Limb (tissue), 2 donors: Measurements from ENCODE around the gene RUVBL2.
A peak's percentile ranks its signal among the peaks of the same experiment; 100 is the strongest.
"Not testable (repeated sequence)": the region's sequence is repeated elsewhere in the genome, so short reads cannot be mapped to it uniquely, and the experiment has no call there.

Experiments
- DNase-seq, 2 donors: peaks; one replicate each; pipeline ENCODE4 v3.0.0-alpha.2; 2016; ENCODE audit errors: extremely low spot score in 2 of 2

Gene RUVBL2

DNA sequence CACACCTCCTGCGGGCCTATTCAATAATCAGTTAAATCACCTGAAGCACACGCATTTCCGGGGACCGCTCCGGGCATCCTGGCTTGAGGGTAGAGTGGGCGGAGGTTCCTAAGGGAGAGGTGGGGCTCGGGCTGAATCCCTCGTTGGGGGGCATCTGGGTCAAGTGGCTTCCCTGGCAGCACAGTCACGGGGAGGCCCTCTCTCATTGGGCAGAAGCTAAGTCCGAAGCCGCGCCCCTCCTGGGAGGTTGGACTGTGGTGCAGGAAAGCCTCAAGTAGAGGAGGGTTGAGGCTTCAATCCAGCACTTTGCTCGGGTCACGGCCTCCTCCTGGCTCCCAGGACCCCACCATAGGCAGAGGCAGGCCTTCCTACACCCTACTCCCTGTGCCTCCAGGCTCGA, 49.9 kb downstream of the RUVBL2 start, which contains the start of gene CGB5:
TSS of gene CGB5 (plus strand) at position 301 of the 400 bp plus-strand sequence. CDS start 362 bp downstream, outside the sequence.
- DNase-seq = not testable (repeated sequence)

DNA sequence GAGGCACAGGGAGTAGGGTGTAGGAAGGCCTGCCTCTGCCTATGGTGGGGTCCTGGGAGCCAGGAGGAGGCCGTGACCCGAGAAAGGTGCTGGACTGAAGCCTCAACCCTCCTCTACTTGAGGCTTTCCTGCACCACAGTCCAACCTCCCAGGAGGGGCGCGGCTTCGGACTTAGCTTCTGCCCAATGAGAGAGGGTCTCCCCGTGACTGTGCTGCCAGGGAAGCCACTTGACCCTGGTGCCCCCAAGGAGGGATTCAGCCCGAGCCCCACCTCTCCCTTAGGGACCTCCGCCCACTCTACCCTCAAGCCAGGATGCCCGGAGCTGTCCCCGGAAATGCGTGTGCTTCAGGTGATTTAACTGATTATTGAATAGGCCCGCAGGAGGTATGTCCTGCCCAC, 55.3 kb downstream of the RUVBL2 start, which contains the start of gene CGB8:
TSS of gene CGB8 (minus strand) at position 101 of the 400 bp plus-strand sequence. CDS start 372 bp downstream, outside the sequence.
- DNase-seq = not testable (repeated sequence)

DNA sequence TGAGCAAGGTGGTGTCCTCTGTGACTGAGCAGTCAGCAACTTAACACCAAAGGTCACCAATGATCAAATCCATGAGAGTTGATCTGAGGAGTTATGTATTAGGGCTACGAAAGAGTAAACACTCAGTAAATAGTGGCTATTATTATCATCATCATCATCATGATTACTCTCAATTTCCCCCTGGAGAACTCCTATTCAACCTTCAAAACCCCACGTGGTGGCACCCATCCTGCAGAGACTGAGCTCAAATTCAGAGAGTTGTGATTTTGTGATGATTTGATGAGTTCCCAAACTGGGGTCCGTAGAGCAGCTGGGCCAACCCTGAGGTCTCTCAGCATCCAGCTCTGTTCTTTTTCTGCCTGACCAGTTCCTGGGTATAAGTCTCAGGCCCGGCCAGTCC, 56.1 kb downstream of the RUVBL2 start:
- DNase-seq = not testable (repeated sequence)

DNA sequence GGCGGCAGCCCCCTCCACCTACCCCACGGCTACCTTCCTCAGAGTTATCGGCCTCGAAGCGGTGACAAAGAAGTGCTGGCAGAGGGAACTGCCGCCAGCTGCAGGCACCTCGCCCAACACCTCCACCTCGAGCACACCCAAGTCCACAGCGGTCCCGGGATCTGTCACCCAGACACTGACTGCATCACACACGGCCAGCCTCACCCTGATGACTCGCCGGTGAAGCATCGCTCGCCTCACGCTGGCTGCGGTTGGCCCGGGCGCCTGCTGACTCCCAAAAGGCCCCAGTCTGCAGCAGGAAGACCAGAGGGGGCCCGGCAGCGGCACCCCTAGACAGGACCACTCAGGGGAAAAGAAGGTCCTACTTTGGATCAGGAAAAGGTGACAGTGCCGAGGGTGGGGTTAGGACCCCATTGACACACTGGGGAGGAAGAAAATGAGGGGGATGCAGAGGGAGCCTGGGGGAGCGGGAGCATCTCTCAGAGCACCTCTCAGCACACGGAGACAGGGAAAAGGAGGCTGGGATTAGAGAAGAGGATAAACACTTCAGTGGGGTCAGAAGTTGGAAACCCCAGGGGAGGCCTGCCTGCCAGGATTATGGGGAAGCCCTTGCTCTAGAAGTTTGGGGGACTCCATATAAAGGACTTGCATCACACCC, 56.8 kb downstream of the RUVBL2 start:
- DNase-seq = not testable (repeated sequence)

DNA sequence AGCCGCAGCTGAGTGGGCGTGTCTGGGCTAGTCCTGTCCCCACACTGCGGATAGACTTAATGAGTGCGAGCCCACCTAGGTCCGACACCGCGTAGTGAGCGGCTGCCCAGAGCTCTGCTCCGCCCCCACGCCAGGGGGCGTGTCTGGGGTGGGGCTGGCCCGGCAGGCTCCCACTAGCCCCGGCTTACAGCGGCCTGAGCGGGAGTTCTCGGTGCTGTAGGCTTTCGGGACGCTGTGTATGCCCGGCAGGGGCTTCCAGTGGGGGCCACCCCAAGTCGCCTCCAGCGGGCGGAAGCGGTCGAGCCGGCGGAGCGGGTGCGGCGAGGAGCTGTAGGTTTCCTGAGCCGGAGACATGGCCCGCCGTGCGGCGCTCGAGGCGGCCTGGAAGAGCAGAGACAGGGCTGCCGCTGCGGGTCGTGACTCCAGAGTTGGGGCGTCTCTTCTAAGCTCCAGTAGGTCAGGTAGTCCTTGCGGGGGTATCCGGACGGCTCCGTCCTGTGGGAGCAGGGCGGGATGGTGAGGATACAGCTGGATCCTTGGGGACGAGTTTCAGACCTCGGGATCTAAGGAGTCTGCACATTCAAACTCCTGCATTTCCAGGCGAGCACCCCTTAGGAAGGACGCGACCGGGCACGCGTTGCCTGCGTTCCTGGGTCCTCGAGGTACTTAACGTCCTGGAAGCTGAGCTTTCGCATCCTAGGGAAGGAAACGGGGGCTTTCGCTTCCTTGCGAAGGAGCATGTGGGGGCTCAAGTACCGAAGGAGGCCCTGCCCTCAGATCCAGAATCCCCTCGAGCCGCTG, 62.6 kb downstream of the RUVBL2 start:
- DNase-seq = peak in 1 of 2 donors; percentile 62

DNA sequence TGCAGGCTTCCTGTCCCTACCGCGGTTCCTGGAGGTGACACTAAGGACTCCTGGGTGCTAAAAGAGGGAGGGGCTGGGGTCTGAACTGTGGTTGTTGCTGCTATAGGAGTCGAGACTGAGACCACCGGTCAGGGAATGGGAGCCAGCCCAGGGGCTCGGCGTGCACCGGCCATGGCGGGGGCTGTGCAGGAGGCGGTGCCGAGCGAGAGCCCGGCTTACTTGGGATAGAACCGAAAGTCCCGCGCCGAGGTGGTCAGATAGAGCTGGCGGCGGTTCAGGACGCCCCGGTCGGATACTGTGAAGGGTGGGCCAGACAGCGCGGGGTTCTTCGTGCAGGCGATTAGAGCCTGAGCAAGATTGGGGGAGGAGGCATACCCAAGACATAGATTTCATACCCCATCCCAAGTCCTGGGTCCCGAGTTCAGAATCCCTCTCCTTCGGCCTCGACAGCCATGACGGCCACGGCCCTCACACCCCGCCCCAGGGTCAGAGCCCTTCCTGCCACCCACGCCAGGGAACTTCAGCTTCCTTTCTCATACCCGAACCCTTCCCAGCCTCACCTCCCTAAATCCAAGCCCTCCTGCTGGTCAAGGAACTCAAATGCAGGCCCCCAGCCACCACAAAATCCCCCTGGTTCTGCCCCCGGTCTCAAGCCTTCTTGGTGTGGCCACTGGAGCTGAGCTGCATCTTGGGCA, 63.4 kb downstream of the RUVBL2 start:
- not testable (repeated sequence) for DNase-seq

DNA sequence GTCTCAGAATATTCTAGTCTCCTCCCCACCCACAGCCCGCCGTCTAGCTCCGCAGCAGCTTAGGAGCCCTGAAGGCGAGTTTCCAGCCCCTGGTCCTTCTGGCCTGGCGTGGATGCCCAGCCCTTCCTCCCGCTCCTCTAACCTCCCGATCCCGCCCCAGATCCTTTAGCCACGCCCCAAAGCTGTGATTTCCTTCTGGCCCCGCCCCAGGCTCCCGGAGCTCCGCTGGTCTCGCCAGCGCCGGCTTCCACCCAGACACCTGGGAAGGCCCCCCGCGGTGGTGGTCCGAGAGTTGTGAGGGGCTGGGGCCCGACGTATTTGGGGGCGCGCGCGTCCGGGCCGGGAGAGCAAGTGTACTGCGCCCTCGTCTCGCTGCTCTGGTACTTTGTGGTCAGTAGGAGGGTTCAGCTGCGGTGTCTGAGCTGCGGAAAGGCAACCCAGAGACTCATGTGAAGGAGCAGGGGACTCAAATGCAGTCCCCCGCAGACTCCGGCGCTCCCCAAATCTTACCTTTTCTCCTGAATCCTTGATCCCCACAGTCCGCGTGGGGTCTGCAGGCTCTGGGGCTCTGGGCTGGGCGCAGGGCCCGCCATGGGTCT, 64.0 kb downstream of the RUVBL2 start, which contains the start of gene CGB7:
TSS of gene CGB7 (minus strand) at position 114 of the 599 bp plus-strand sequence. CDS start 2,374 bp downstream, outside the sequence.
- DNase-seq = peak; percentile 26 to 61

DNA sequence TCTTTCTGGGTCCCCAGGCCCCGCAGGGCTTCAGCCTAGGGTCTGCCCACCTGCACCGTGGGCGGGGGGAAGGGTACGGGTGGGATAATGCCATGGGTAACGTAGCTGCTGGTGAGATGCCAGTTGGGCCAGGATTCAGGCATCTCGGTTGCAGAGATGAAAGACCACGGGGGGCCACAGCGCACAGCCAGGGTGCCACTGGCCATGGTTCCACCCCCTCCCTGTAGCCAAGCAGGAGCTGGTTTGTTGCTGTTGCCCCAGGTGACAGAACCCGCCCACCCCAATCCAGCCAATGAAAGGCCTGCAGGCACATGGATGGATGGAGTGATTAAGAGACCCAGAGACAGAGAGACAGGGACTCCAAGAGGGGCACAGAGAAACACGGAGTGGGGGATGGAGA, 64.9 kb downstream of the RUVBL2 start:
- no peak for DNase-seq

DNA sequence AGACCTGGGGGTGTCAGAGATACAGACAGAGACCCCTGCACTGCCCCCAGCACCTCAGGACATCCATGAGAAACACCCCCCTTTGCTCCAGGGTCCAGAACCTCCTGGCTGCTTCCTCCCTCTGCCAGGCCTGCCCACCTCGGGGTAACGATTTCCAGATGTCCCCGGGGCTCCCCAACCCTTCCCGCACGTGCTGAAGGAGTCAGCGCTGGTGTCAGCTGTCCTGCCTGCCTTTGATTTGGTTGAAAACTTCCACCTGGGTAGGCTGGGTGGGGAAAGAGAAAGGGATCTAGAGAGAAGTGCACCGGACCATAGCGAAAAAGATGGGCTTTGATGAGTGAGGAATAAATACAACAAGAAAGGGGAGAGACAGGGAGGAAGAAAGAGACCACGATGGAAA, 65.4 kb downstream of the RUVBL2 start:
- no peak for DNase-seq

DNA sequence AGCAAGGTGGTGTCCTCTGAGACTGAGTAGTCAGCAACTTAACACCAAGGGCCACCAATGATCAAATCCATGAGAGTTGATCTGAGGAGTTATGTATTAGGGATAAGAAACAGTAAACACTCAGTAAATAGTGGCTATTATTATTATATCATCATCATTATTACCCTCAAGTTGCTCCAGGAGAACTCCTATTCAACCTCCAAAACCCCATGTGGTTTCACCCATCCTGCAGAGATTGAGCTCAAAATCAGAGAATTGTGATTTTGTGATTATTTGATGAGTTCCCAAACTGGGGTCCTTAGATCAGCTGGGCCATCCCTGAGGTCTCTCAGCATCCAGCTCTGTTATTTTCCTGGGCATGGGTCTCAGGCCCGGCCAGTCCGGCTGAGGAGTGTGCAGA, 67.3 kb downstream of the RUVBL2 start:
- DNase-seq = no peak

DNA sequence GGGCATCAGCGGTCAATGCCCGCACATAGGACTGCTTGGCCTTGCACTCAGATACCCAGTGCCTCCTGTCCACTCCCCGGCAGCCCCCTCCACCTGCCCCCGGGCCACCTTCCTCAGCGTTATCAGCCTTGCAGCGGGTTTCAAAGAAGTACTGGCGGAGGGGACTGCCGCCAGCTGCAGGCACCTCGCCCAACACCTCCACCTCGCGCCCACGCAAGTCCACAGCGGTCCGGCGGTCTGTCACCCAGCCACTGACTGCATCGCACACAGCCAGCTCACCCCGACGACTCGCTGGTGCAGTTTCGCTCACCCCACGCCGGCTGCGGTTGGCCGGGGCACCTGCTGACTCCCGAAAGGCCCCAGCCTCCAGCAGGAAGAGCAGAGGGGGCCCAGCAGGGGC, 67.8 kb downstream of the RUVBL2 start:
- no peak for DNase-seq

DNA sequence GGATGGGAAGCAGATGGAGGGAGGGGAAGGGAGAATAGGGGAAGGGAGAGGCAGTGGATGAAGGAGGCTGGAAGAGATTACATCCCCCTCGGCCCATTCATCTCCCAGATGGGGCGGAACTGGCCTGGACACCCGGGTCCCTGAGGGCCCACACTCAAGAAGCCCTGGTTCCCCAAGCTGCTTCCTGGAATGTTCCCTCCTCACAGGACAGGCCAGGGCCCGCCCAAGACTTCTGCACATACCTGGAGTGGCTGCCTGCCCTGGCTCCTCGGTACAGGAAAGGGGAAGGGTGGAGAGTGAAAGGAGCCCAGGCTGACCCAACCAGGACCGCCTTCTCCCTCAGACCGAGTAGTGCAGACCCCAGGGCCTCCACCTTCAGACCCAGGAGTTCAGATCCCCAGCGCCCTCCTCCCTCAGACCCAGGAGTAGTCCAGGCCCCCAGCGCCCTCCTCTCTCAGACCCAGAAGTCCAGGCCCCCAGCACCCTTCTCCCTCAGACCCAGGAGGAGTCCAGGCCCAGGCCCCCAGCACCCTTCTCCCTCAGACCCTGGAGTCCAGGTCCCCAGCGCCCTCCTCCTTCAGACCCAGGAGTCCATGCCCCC, 70.4 kb downstream of the RUVBL2 start:
- DNase-seq = no peak

DNA sequence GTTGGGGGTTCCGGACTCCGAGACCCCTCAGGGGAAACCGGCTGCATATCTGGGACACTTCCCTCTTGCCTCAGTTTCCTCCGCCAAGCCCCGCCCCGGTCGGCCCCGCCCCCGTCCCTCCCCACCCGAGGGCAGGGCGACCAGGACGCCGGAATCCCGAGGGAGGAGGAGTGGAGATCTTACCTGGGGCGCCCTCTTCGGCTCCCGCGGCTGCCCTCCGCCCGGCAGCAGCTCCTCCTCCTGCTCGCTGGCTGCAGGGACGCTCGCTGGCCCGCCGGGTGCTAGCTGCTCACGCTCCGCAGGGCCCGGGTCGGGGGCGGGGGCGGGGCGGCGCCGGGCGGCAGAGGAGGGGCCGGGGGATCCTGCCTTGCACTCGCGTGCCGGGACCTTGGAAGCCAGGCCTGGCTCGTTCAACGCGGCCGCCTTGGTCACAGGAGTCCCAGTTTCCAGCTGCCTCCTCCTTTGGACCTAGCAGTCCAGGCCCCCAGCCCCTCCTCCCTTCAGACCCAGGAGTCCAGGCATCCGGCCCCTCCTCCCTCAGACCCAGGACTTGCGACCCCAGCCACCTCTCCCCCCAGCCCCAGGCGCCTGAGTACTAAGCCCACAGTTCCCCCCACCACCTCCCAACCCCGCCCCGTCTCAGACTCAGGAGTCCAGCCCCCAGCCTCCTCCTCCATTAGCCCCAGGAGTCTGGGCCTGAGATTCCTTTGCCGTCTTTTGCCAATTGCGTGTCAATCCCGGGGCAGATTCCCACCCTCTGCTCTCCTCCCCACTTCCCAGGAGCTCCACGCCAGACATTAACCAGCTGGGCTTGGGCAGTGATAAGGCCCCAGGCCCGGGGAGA, 71.3 kb downstream of the RUVBL2 start, which contains the start of gene NTF4:
TSS of gene NTF4 (minus strand) at position 51 of the 844 bp plus-strand sequence. CDS start 2,821 bp downstream, outside the sequence.
- peak in 1 of 2 donors; percentile 75 for DNase-seq
